ENCODE measurements around the gene RBKS.
"Not testable (repeated sequence)": the region's sequence is repeated elsewhere in the genome, so short reads cannot be mapped to it uniquely, and the experiment has no call there.

Gene RBKS

GRCh38 chr2:27756544-27757498, 133.4 kb downstream of the RBKS start:
- peak in 1 of 14 donors; percentile 25 for DNase-seq

- no peak for DNase-seq
Measured at GRCh38 chr2:27756091-27756490, 134.1 kb downstream of the RBKS start.

- DNase-seq: no peak
Measured at GRCh38 chr2:27754831-27755230, 135.4 kb downstream of the RBKS start.

- peak in 3 of 14 donors; percentile 13 to 32 (median 14) for DNase-seq
Measured at GRCh38 chr2:27754138-27754588, 136.0 kb downstream of the RBKS start.

GRCh38 chr2:27752551-27753237, 137.5 kb downstream of the RBKS start:
- DNase-seq: no peak

- no peak for DNase-seq
Measured at GRCh38 chr2:27751377-27751776, 138.8 kb downstream of the RBKS start.

- not testable (repeated sequence) for DNase-seq
Measured at GRCh38 chr2:27748803-27749554, 141.2 kb downstream of the RBKS start.

- no peak for DNase-seq
Measured at GRCh38 chr2:27747827-27748352, 142.3 kb downstream of the RBKS start.

GRCh38 chr2:27746325-27746724, 143.9 kb downstream of the RBKS start:
- DNase-seq: no peak

GRCh38 chr2:27745494-27745893, 144.7 kb downstream of the RBKS start:
- not testable (repeated sequence) for DNase-seq

GRCh38 chr2:27742571-27742970, 147.6 kb downstream of the RBKS start:
- DNase-seq: no peak

GRCh38 chr2:27741673-27742072, 148.5 kb downstream of the RBKS start:
- no peak for DNase-seq

- no peak for DNase-seq
Measured at GRCh38 chr2:27739058-27739373, 151.2 kb downstream of the RBKS start.

GRCh38 chr2:27738349-27739057, 151.7 kb downstream of the RBKS start:
- no peak for DNase-seq

- DNase-seq: no peak
Measured at GRCh38 chr2:27737676-27738348, 152.4 kb downstream of the RBKS start.

- no peak for DNase-seq
Measured at GRCh38 chr2:27736890-27737204, 153.3 kb downstream of the RBKS start.

GRCh38 chr2:27736031-27736889, 153.9 kb downstream of the RBKS start:
- DNase-seq: no peak

GRCh38 chr2:27735263-27735904, 154.8 kb downstream of the RBKS start:
- peak in 6 of 14 donors; percentile 18 to 89 (median 46) for DNase-seq

- DNase-seq: no peak
Measured at GRCh38 chr2:27734305-27734704, 155.9 kb downstream of the RBKS start.

Data from C1 segment of cervical spinal cord (tissue), 14 donors.